Measurements from ENCODE around the gene HSPA12B.

HSPA12B gene

DNA sequence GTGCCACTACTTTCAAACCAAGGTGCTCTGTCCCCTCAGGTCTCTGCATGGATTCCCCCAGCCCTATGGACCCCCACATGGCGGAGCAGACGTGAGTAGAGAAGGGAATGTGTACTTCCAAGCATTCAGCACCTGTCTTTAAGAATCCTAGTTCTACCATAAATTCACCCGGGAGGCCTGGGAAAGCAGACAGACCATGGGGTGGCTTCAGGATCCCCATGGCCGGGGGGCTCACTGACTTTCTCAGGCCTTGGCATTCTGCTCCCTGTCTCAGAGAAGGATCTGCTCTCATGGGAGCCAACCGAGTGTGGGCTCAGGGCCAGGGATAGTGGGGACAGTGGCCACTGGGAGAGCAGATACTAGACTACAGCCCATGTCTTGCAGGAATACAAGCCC lies 65.9 kb downstream of the HSPA12B start:
- TF ChIP-seq ESRRG (CRISPR knock-in tag; IDR thresholded peaks at IDR 0.05): no peak
- TF ChIP-seq ZFP30 (CRISPR knock-in tag; IDR thresholded peaks at IDR 0.05): no peak
- no peak for TF ChIP-seq CSRNP3 (CRISPR knock-in tag; IDR thresholded peaks at IDR 0.05)
- no peak for TF ChIP-seq ZNF70 (CRISPR knock-in tag; IDR thresholded peaks at IDR 0.05)
- TF ChIP-seq RARB (CRISPR knock-in tag; IDR thresholded peaks at IDR 0.05): no peak
- TF ChIP-seq ZNF8 (CRISPR knock-in tag; IDR thresholded peaks at IDR 0.05): no peak
- no peak for TF ChIP-seq ISL1 (CRISPR knock-in tag; IDR thresholded peaks at IDR 0.05)
- TF ChIP-seq SNAI2 (CRISPR knock-in tag; IDR thresholded peaks at IDR 0.05): no peak
- TF ChIP-seq BACH2 (CRISPR knock-in tag; IDR thresholded peaks at IDR 0.05; ENCODE audit: borderline replicate concordance): no peak
- TF ChIP-seq TOX (CRISPR knock-in tag; IDR thresholded peaks at IDR 0.05; ENCODE audit: borderline replicate concordance): no peak
- no peak for TF ChIP-seq OSR1 (CRISPR knock-in tag; IDR thresholded peaks at IDR 0.05)
- no peak for TF ChIP-seq GLIS3 (CRISPR knock-in tag; IDR thresholded peaks at IDR 0.05)
- TF ChIP-seq ZC3H10 (CRISPR knock-in tag; IDR thresholded peaks at IDR 0.05): no peak
- TF ChIP-seq, protein P1, sequence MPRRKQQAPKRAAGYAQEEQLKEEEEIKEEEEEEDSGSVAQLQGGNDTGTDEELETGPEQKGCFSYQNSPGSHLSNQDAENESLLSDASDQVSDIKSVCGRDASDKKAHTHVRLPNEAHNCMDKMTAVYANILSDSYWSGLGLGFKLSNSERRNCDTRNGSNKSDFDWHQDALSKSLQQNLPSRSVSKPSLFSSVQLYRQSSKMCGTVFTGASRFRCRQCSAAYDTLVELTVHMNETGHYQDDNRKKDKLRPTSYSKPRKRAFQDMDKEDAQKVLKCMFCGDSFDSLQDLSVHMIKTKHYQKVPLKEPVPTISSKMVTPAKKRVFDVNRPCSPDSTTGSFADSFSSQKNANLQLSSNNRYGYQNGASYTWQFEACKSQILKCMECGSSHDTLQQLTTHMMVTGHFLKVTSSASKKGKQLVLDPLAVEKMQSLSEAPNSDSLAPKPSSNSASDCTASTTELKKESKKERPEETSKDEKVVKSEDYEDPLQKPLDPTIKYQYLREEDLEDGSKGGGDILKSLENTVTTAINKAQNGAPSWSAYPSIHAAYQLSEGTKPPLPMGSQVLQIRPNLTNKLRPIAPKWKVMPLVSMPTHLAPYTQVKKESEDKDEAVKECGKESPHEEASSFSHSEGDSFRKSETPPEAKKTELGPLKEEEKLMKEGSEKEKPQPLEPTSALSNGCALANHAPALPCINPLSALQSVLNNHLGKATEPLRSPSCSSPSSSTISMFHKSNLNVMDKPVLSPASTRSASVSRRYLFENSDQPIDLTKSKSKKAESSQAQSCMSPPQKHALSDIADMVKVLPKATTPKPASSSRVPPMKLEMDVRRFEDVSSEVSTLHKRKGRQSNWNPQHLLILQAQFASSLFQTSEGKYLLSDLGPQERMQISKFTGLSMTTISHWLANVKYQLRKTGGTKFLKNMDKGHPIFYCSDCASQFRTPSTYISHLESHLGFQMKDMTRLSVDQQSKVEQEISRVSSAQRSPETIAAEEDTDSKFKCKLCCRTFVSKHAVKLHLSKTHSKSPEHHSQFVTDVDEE (CRISPR knock-in tag; IDR thresholded peaks at IDR 0.05): no peak
- no peak for TF ChIP-seq ZFP3 (CRISPR knock-in tag; IDR thresholded peaks at IDR 0.05)
- no peak for ATAC-seq

- no peak for TF ChIP-seq ZNF70 (CRISPR knock-in tag; IDR thresholded peaks at IDR 0.05)
- no peak for TF ChIP-seq TCF4 (CRISPR knock-in tag; IDR thresholded peaks at IDR 0.05; ENCODE audit: borderline replicate concordance)
- no peak for TF ChIP-seq ESRRG (CRISPR knock-in tag; IDR thresholded peaks at IDR 0.05)
- no peak for TF ChIP-seq ZNF565 (CRISPR knock-in tag; conservative IDR thresholded peaks at IDR 0.05; ENCODE audit: low read depth)
- no peak for TF ChIP-seq ZC3H10 (CRISPR knock-in tag; IDR thresholded peaks at IDR 0.05)
- no peak for TF ChIP-seq CSRNP3 (CRISPR knock-in tag; IDR thresholded peaks at IDR 0.05)
- no peak for TF ChIP-seq ZNF8 (CRISPR knock-in tag; IDR thresholded peaks at IDR 0.05)
- TF ChIP-seq PPARA (CRISPR knock-in tag; IDR thresholded peaks at IDR 0.05; ENCODE audit: borderline replicate concordance): no peak
- TF ChIP-seq, protein P2, sequence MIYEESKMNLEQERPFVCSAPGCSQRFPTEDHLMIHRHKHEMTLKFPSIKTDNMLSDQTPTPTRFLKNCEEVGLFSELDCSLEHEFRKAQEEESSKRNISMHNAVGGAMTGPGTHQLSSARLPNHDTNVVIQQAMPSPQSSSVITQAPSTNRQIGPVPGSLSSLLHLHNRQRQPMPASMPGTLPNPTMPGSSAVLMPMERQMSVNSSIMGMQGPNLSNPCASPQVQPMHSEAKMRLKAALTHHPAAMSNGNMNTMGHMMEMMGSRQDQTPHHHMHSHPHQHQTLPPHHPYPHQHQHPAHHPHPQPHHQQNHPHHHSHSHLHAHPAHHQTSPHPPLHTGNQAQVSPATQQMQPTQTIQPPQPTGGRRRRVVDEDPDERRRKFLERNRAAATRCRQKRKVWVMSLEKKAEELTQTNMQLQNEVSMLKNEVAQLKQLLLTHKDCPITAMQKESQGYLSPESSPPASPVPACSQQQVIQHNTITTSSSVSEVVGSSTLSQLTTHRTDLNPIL (CRISPR knock-in tag; IDR thresholded peaks at IDR 0.05; ENCODE audit: low read depth): no peak
- TF ChIP-seq, protein P3, sequence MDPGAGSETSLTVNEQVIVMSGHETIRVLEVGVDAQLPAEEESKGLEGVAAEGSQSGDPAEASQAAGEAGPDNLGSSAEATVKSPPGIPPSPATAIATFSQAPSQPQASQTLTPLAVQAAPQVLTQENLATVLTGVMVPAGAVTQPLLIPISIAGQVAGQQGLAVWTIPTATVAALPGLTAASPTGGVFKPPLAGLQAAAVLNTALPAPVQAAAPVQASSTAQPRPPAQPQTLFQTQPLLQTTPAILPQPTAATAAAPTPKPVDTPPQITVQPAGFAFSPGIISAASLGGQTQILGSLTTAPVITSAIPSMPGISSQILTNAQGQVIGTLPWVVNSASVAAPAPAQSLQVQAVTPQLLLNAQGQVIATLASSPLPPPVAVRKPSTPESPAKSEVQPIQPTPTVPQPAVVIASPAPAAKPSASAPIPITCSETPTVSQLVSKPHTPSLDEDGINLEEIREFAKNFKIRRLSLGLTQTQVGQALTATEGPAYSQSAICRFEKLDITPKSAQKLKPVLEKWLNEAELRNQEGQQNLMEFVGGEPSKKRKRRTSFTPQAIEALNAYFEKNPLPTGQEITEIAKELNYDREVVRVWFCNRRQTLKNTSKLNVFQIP (CRISPR knock-in tag; IDR thresholded peaks at IDR 0.05; ENCODE audit: borderline replicate concordance, low read depth): no peak
- TF ChIP-seq ZFP30 (CRISPR knock-in tag; IDR thresholded peaks at IDR 0.05): no peak
- no peak for TF ChIP-seq SNAI2 (CRISPR knock-in tag; IDR thresholded peaks at IDR 0.05)
- no peak for ATAC-seq
Measured at GRCh38 chr20:3798908-3799248, 66.4 kb downstream of the HSPA12B start.

- no peak for ATAC-seq
- TF ChIP-seq ARNTL (CRISPR knock-in tag; IDR thresholded peaks at IDR 0.05; ENCODE audit: borderline replicate concordance, low read depth): no peak
- TF ChIP-seq TOX (CRISPR knock-in tag; IDR thresholded peaks at IDR 0.05; ENCODE audit: borderline replicate concordance): no peak
- no peak for TF ChIP-seq OSR1 (CRISPR knock-in tag; IDR thresholded peaks at IDR 0.05)
- TF ChIP-seq, protein P4, sequence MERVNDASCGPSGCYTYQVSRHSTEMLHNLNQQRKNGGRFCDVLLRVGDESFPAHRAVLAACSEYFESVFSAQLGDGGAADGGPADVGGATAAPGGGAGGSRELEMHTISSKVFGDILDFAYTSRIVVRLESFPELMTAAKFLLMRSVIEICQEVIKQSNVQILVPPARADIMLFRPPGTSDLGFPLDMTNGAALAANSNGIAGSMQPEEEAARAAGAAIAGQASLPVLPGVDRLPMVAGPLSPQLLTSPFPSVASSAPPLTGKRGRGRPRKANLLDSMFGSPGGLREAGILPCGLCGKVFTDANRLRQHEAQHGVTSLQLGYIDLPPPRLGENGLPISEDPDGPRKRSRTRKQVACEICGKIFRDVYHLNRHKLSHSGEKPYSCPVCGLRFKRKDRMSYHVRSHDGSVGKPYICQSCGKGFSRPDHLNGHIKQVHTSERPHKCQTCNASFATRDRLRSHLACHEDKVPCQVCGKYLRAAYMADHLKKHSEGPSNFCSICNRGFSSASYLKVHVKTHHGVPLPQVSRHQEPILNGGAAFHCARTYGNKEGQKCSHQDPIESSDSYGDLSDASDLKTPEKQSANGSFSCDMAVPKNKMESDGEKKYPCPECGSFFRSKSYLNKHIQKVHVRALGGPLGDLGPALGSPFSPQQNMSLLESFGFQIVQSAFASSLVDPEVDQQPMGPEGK (CRISPR knock-in tag; IDR thresholded peaks at IDR 0.05; ENCODE audit: borderline replicate concordance): no peak
- no peak for TF ChIP-seq ZNF8 (CRISPR knock-in tag; IDR thresholded peaks at IDR 0.05)
- no peak for TF ChIP-seq CSRNP3 (CRISPR knock-in tag; IDR thresholded peaks at IDR 0.05)
- no peak for TF ChIP-seq ZNF565 (CRISPR knock-in tag; conservative IDR thresholded peaks at IDR 0.05; ENCODE audit: low read depth)
- no peak for TF ChIP-seq CSDC2 (CRISPR knock-in tag; IDR thresholded peaks at IDR 0.05)
- TF ChIP-seq RARB (CRISPR knock-in tag; IDR thresholded peaks at IDR 0.05): no peak
- TF ChIP-seq ZFP30 (CRISPR knock-in tag; IDR thresholded peaks at IDR 0.05): no peak
- no peak for TF ChIP-seq ZFP3 (CRISPR knock-in tag; IDR thresholded peaks at IDR 0.05)
- no peak for TF ChIP-seq PPARA (CRISPR knock-in tag; IDR thresholded peaks at IDR 0.05; ENCODE audit: borderline replicate concordance)
Measured at GRCh38 chr20:3800256-3800877, 67.9 kb downstream of the HSPA12B start.

Measured in SK-N-SH treated with all-trans-retinoic acid at 6 μM for 48 hours (cell line).